Globus pallidus (tissue), 1 donor: ENCODE results near the gene GIPC3.

Source experiments
- DNase-seq: peaks from one replicate; pipeline ENCODE4 v3.0.0-alpha.2; 2015; ENCODE audit warnings: low spot score

GIPC3 gene, protein sequence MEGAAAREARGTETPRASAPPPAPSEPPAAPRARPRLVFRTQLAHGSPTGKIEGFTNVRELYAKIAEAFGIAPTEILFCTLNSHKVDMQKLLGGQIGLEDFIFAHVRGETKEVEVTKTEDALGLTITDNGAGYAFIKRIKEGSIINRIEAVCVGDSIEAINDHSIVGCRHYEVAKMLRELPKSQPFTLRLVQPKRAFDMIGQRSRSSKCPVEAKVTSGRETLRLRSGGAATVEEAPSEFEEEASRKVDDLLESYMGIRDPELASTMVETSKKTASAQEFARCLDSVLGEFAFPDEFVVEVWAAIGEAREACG

GRCh38 chr19:3585301-3586126 lies at the start of gene GIPC3:
GIPC3 (plus strand) TSS chr19:3585478; CDS start chr19:3585598, 120 bp downstream.
- no peak for DNase-seq

DNA sequence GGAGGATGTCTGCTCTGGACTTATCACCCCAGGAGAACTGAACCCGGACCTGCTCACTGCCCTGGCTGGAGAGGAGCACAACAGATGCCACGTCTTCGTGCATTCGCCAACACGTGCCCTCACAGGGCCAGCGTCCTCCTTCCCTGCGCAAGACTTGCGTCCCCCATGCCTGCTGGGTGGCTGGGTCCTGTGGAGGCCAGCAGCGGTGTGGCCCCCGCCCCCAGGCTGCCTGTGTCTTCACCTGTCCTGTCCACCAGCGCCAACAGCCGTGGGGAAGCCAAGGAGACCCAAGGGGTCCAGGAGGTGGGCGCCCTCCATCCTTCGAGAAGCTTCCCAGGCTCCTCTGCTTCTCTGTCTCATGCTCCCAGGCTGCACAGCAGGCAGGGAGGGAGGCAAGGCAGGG lies 49.7 kb upstream of the GIPC3 start:
- DNase-seq, result no peak

- no peak for DNase-seq
Observed at GRCh38 chr19:3535981-3536380, 49.3 kb upstream of the GIPC3 start.

DNA sequence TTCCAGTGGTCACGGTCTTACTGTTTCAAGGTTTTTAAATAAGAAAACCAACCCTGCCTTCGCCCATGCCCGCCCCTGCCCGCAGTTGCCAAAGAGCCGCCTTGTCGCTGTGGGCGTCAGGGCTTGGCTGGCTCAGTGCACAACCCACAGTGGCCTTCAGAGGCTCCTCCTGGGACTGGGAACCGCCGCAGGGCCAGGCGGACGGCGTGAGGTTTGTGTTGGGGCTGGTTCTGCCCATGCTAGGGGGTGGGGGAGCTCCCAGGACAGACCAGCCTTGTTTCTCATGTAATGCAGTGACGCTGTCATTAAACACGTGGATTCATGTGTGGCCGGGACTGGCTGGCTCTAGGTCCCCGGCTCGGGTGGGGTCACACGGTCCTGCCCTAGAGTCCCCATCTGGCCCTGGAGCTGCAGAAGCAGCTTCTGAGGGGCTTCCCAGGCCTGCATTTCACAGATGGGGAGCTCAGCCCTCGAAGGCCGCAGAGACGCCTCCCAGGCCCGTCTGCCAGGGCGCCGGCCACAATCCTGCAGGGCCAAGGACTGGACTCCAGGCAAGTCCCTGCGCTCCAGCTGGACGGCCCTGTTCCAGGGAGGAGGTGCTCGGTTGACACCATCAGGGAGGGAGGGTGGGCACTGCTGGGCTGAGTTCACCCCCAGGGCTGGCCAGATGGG lies 48.7 kb upstream of the GIPC3 start:
- DNase-seq, result peak; percentile 86

- DNase-seq, result no peak
Observed at GRCh38 chr19:3537101-3537437, 48.2 kb upstream of the GIPC3 start.

- no peak for DNase-seq
Observed at GRCh38 chr19:3537438-3538240, 47.6 kb upstream of the GIPC3 start.

DNA sequence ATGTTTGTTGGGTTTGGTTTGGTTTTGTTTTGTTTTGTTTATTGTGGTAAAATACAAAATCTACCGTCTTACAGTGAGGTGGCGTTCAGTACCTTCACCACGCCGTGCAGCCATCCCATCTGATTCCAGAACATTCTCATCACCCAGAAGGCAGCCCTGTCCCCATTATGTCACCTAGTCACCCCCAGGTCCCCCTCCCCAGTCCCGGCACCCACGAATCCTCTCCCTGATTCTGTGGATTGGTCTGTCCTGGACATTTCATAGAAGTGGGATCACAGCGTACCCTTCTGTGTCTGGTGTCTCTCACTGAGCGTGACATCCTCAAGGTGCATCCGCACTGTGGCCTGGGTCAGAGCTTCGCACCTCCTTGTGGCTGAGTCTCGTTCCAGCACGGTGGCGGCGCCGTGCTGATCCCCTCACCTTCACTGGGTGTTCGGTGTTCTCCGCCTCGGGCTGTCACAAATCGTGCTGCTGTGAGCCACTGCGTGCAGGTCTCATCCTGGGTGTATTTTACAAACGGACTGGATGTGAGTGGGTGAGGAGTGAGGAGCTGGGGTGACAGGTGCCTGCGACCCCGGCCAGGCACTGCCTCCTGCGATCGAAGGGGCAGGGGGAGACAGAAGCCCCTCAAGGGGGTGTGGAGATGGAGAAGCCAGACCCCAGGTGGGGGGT lies 46.9 kb upstream of the GIPC3 start:
- no peak for DNase-seq

DNA sequence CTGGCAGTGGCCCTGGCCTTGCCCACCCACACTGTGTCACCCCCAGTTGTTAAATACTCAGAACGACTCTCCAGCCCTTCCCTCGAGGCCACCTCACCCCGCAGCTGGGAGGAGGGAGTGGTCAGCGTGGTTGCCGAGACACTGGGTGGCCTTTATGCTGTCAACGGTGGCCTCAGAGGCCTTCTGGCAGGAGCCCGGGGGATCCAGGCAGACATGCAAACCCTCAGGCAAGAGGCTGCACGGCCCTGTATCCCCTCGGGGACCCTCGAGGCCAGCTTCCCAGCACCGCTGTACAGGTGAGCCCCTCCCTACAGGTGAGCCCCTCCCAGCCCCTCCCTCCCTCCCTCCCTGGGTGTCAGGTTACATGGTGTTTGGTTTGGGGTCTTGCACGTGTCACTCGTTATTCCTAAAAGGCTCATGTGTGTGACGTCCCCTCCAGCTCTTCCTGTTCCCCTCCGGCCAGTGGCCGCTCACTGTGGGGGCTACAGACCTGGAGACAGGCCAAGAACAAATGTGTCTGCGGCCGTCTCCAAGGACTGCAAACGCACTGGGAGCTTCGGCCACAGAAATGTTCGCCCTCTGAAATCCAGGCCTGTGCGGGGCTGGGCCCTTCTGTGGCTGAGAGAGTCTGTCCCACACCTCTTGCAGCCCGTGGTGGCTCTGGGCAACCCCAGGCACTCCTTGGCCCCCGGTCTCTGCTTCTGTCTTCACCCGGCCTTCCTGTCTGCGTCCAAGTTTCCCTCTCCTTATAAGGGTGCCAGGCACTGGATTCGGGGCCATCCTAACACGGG lies 46.1 kb upstream of the GIPC3 start, which contains the start of gene TEKTIP1:
Gene TEKTIP1 (plus strand): TSS at position 210 of the 791 bp plus-strand sequence. CDS start 4 bp downstream, at position 214.
- DNase-seq, result peak; percentile 52

- DNase-seq, result no peak
Observed at GRCh38 chr19:3539756-3540118, 45.5 kb upstream of the GIPC3 start.

DNA sequence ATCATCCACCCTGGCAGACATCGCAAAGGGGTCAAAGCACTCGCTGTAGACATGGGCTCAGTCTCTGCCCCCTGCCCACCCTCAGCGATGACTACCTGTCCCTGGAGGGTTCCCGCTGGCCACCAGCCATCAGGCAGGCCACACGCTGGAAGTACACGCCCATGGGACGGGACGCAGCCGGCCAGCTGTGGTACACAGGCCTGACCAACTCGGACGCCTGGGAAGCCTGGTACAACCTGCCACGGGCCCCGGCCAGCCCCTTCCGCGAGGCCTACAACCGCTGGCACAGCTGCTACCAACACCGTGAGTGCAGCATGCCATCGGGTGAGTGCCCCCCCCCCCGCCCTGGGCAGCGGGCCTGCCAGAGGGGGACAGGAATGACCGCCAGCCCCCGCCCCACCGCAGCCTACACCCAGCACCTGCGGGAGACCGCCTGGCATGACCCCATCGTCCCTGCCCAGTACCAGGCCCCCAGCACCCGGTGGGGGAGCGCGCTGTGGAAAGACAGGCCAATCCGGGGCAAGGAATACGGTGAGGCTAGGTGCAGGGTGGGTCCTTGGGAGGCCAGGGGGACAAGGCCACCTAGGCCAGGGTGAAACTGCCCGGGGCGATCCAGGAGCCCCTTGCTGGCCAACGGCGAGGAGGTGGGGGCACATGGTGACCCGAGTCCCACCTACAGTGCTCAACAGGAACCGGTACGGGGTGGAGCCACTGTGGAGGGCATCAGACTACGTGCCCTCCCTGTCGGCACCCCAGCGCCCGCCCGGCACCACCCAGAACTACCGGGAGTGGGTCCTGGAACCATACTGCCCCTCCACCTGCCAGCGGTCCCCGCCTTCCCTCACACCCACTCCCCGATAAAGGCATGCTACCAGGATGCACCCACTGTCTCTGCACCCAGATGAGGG lies 41.9 kb upstream of the GIPC3 start:
- peak; percentile 82 for DNase-seq

DNA sequence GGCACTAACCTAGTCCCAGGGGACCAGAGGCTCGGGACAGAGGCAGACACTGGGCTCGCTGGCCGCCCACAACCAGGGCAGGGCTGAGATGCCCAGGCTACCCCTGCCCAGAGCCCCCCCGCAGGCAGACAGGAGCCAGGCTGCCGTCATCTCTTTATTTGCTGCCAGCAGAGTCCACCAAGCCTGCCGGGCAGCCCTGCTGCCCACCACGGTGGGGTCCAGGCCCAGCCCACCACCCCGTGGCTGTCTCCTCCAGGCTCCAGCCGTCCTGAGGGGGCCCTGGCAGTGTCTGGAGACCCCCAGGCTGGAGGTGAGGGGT lies 41.3 kb upstream of the GIPC3 start:
- no peak for DNase-seq

DNA sequence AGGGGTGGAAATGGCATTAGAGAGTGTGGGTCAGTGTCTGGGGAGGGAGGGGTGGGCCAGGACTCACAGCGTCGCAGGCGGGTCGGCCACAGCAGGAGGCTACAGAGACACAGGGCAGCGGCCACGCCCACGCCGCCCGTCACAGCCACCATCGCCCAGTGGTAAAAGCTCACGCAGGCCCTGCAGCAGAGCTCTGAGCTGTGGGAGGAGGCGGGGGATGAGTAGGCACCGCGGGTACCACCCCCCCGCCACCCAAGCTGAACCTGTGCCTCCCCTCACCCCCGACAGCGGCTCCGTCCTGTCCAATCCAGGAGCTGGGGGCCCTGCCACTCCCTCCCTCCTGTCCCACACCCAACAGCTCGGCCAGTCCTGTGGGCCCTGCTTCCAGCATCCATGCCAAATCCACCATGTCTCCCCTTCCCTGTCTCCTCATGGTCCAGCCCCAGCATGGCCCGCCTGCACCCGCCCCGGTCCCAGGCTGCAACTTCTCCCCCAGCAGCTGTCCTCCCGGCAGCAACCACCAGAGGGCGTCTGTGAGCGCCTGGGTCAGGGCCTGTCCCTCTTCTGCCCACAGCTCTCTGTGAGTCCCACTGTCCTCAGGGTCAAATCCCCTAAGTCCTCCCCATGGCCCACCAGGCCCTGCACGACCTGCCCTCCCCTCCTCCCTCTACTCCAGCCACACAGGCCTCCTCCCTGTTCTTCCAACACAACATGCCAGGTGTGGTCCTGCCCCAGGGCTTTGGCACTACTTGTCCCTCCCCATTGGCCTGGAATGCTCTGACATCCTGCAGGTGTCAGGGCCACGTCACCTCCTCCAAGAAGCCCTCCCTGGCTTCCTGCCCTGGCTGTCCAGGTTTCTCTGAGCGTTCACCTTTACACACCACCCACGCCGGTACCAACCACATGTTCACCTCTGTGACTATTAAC lies 40.3 kb upstream of the GIPC3 start:
- DNase-seq, result peak; percentile 90

DNA sequence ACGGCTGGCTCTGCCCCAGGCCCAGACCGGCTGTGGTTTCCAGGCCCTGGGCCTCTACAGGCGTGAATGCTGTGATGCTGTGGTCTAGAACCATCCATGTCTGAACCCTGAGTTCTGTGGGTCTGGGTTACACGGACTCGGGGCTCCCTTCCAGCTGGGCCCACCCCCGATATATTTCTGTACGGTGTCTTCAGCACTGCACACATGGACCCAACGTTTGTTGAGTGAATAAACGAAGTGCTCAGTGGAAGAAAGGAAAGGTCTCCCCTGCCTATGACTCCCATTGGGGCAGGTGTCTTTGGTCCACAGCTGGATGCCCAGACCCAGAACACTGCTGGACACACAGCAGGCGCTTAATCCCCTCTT lies 39.6 kb upstream of the GIPC3 start:
- DNase-seq, result no peak

GRCh38 chr19:3546119-3546518 lies 39.2 kb upstream of the GIPC3 start:
- DNase-seq, result no peak

DNA sequence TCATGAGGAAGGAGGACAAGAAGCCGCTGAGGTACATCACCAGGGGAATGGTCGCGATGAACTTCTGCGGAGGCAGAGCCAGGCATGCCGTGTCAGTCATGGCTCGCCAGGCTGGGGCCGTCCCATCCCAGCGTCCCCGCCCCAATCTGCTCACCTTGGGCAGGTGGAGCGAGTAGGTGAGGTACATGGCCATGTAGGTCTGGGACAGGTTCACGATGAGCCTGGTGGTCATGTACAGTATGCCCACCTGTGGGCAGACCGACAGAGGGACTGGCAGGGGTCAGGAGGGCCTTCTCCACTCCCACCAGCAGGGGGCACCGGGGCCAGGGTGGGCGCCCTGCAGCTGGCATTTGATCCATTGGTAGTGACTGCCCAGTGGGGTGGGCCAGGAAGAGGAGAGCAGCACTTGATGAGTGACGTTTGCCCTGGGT lies 38.0 kb upstream of the GIPC3 start:
- DNase-seq, result no peak

DNA sequence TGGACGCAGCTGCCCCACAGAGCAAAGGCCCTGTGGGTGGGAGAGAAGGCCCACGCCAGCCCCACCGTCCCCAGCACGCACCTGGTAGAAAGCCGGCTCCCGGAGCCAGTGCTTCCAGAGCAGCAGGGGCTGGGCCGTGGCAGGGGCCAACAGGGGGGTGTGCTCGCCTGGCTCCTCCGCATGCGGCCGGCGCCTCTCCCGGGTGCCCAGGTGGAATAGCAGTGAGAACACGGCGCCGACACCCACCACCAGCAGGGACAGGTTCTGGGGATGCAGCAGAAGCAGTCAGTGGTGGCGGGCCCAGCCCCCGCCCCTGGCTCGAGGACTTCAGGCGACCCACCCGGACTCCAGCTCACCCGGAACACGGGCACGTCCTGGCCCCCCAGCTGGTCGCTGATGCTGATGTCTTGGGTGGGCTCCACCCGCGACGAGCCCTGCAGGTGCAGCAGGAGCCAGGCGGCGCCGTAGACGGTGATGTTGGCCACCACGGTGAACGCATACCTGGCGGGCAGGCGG lies 37.5 kb upstream of the GIPC3 start:
- no peak for DNase-seq

DNA sequence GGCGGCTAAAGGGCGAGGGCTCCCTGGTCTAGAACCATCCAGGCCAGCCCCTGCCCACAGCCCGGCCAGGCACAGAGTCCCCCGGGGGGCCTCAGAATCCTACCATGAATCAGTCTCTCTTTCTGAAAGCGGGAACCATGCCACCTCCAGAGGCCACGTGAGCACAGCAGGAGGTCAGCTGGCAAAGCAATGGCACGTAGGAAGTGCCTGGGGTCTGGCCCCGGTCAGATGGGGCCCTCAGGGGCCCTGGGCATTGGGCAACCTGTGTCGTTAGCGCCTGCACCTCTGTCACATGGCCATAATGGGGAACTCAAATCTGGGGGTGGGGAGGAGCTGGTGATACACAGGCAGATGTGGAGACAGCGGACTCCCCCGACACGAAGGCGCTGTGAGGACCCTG lies 36.7 kb upstream of the GIPC3 start:
- no peak for DNase-seq

- DNase-seq, result no peak
Observed at GRCh38 chr19:3549816-3550215, 35.5 kb upstream of the GIPC3 start.
